GM12891 (cell line): ENCODE measurements around the gene IMPA2.

Source experiments
- POLR2A ChIP-seq: IDR thresholded peaks from 2 replicates; pipeline ENCODE4 v1.6.1; 2011; ENCODE audit warnings: low read depth, low read length, control low read depth
- POLR2AphosphoS5 ChIP-seq: IDR thresholded peaks from 2 replicates; pipeline ENCODE4 v1.6.1; 2011; ENCODE audit warnings: low read depth, low read length, control low read depth
- POU2F2 ChIP-seq: IDR thresholded peaks from 2 replicates; pipeline ENCODE4 v1.6.1; 2011; ENCODE audit warnings: low read depth, mild to moderate bottlenecking, control low read depth, low read length, moderate library complexity
- SPI1 ChIP-seq: IDR thresholded peaks from 2 replicates; pipeline ENCODE4 v1.6.1; 2011; ENCODE audit warnings: low read depth, low read length, control low read depth
- TAF1 ChIP-seq: IDR thresholded peaks from 2 replicates; pipeline ENCODE4 v1.6.1; 2011; ENCODE audit warnings: low read depth, low read length, control low read depth

DNA sequence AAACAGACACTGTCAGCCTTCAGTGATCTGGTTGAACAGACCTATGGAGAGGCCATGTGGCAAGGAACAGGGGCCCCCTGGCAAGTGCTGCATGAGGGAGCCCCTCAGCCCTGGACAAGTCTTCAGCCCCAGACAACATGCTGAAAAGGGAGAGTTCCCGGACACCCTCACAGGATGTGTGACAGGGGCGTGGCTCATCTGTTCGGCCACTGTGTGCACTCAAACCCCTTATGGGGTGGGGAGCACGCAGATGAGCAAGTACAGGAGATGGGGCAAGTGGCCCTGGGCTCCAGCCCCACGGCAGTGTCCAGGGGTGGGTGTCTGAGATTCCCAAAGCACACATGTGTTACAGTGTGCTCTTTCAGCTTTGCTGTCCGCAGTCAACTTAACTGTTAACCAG is 37.8 kb upstream of the IMPA2 start:
- TF ChIP-seq POLR2A (no peak), POLR2AphosphoS5 (no peak), TAF1 (no peak), SPI1 (no peak), POU2F2 (no peak)
